T-helper 9 cell (primary cell): Measurements from ENCODE around the gene CD8B.
"Not testable (repeated sequence)": the region's sequence is repeated elsewhere in the genome, so short reads cannot be mapped to it uniquely, and the experiment has no call there.

Experiments used
- DNase-seq: peaks from one replicate; pipeline ENCODE4 v3.0.0-alpha.2; 2020
- total RNA-seq, 2 donors: gene quantifications; one replicate each; lab custom pipeline; 2026; lab: John Stamatoyannopoulos, UW

CD8B gene
- total RNA-seq = 0.63 to 1.2 reads per million in 2 donors

DNA sequence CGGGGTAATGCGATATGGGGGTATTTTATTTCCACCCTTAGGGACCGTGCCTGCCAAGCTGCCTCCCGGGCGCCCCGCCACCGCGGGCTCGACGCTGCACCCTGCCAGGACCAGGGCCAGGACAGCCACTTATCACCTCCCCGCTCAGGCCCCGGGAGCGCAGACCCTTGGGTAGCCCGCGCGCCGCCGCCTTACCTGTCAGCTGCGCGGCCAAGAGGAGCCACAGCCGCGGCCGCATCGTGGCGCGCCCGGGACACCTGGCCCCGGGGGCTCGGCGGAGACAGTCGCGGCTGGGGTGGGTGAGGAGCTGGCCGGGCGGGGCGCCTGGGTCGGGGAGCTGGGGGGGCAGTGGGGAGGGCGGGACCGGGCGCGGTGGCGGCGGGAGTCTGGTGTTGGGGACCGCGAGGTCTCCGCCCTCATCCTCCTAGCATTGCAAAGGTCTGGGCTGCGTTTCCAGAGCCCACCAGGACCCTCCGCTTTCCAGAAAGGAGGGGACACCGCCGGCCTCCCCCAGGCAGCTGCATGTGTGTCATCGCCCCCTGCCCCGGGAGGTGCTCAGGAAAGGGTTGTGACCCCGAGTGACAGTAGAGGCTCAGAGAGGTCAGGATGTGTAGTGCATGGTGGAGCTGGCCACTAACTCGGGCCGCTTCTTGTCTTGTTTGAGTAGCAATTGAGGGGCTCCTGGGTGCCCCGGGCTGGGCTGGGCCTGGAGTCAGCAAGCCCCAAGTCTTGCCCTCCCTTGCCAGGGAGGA, at the start of gene CD8B:
TSS of gene CD8B (minus strand) at position 259 of the 752 bp plus-strand sequence. CDS start at position 238, 21 bp downstream.
- DNase-seq = not testable (repeated sequence)

- not testable (repeated sequence) for DNase-seq
Measured at GRCh38 chr2:86905868-86906267, 44.2 kb upstream of the CD8B start.

GRCh38 chr2:86900687-86901086, 39.0 kb upstream of the CD8B start:
- DNase-seq = not testable (repeated sequence)

- not testable (repeated sequence) for DNase-seq
Measured at GRCh38 chr2:86886026-86886425, 24.3 kb upstream of the CD8B start.

DNA sequence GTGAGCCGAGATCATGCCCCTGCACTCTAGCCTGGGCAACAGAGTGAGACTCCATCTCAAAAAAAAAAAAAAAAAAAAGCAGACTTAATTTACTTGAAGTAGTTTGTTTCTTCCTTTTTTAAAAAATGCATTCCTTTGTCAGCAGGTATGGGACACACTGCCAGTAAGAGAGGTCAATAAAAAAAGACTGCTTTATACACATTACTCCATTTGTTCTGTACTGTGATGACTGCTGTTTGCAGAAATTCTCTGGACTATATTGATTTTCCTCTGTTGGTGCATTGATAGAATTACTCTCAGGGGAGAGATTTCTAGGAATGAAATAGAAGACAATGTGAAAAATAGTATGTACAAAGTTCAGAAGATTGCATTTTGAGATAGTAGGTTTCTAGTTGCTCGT, 21.2 kb upstream of the CD8B start:
- not testable (repeated sequence) for DNase-seq

DNA sequence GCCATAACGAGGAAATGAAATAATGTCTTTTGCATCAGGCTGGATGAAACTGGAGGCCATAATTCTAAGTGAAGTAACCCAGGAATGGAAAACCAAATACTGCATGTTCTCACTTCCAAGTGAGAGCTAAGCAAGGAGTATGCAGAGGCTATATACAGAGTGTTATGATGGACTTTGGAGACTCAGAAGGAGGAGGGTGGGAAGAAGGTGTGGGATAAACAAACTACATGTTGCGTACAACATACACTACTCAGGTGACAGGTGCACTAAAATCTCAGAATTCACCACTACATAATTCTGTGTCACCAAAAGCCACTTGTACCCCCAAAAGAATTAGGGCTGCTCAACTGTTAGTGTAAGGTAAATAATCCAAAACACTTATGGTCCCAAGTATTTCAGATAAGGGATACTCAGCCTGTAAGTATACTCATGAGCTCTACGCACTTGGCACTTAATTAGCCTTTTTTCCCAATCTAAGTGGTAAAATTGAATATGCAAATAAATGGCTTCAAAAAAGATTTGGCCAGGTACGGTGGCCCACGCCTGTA, 20.5 kb upstream of the CD8B start:
- not testable (repeated sequence) for DNase-seq

DNA sequence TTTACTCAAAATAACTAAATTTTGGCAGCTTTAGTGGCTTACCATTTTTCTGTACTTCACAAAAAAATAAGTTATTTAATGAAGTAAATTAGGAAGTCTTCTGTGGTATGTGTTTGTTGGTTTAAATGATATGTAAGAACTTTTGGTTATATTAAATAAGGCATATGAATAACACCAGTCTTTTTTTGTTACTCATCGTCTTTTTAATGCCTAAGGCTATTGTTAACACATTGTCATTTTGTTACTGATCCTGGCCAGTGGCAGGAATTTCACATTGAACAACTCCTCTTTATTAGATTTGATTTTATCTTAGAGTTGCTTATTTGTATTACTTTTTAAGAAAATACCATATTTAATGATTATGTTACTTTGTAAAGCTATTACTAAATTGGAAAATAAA, 17.3 kb upstream of the CD8B start:
- DNase-seq = not testable (repeated sequence)

- not testable (repeated sequence) for DNase-seq
Measured at GRCh38 chr2:86870941-86871340, 9.3 kb upstream of the CD8B start.

DNA sequence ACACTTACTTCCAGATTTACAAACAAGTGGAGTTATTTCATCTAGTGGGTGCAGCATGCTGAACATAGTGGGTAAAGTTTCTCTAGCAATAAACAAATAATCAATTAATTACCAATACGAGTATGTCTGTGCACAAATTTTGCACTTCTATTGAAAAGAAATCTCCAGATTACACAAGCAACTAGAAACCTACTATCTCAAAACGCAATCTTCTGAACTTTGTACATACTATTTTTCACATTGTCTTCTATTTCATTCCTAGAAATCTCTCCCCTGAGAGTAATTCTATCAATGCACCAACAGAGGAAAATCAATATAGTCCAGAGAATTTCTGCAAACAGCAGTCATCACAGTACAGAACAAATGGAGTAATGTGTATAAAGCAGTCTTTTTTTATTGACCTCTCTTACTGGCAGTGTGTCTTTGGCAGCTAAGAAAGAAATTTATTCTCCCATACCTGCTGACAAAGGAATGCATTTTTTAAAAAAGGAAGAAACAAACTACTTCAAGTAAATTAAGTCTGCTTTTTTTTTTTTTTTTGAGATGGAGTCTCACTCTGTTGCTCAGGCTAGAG, 7.3 kb upstream of the CD8B start:
- not testable (repeated sequence) for DNase-seq

GRCh38 chr2:86862380-86862703, 656 bp upstream of the CD8B start:
- DNase-seq = not testable (repeated sequence)

GRCh38 chr2:86861175-86861574, 511 bp downstream of the CD8B start:
- DNase-seq = not testable (repeated sequence)

- DNase-seq = not testable (repeated sequence)
Measured at GRCh38 chr2:86860573-86860972, 1.1 kb downstream of the CD8B start.

DNA sequence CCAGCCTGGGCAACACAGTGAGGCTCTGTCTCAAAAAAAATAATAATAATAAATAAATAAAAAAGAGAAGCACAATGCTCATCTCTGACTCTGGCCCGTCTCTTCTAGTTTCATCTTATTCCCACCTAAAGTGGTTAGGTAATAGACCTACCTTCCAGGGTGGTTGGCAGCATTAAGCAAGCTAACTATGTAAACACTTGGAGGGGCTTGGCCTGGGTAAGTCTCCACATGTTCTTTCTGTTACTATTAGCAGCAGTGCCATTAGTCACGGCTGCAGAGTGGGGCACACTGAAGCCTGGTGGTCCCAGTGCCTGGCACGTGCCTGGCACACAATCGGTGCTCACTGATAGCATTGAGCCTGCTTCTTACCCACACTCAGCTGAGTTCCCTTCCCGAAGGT, 4.0 kb downstream of the CD8B start:
- not testable (repeated sequence) for DNase-seq

DNA sequence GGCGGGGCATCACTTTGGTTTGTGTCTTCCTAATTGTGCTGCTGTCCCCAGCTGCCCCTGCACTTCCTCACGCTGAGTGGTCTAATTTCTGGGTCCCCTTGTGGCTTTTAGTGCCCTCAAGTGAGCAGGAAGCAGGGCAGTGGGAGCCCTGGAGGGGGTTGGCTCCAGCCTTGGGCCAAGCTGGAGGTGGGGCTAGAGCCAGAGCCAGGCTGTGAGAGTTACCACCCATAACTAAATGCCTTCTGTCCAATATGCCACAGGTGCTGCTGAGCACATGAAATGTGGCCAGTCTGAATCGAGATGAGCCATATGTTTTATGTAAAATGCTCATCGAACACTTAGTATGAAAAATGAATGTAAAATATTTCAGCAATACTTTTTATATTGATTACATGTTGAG, 5.2 kb downstream of the CD8B start:
- DNase-seq = not testable (repeated sequence)

GRCh38 chr2:86855981-86856380, 5.7 kb downstream of the CD8B start:
- not testable (repeated sequence) for DNase-seq

DNA sequence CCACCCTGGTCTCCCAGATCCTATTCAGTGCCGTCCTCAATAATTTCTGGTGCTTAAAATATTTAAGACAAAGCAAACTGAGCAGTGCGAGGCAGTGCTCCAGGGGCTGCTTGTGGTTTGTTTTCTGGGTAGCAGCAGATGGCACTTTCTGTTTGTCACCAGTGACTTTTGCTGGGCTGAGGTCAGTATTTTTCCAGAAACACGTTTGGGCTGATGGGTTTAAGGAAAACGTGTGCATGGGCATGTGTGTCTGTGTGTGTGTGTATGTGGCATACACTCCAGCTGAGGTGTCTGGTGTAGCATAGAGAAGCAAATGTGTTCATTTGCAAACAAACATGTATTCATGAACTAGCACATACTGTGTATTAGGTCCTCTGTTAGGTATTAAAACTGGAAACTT, 10.1 kb downstream of the CD8B start:
- DNase-seq = not testable (repeated sequence)

GRCh38 chr2:86842607-86843234, 19.0 kb downstream of the CD8B start:
- DNase-seq = not testable (repeated sequence)

GRCh38 chr2:86841330-86841729, 20.4 kb downstream of the CD8B start:
- DNase-seq = not testable (repeated sequence)

GRCh38 chr2:86839871-86840548, 21.7 kb downstream of the CD8B start:
- not testable (repeated sequence) for DNase-seq

DNA sequence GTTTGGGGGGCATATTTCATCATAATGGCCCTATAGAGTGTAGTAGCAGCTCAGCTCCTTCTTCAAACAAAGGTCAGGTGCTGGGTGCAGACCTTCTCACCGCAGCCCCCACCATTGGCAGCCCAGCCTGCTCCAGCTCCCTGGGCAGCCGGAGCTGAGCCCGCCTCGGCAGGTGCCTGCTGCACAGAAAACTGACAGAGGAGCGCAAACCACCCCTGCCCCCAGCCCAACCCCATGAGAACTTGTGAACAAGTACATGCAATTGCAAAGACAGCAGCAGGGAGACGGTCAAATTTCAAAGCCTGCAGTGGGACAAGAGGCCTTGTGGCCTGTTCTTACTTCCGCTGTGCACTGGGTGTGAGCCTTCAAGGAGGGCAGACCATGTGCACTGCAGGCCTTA, 22.2 kb downstream of the CD8B start:
- DNase-seq = not testable (repeated sequence)

DNA sequence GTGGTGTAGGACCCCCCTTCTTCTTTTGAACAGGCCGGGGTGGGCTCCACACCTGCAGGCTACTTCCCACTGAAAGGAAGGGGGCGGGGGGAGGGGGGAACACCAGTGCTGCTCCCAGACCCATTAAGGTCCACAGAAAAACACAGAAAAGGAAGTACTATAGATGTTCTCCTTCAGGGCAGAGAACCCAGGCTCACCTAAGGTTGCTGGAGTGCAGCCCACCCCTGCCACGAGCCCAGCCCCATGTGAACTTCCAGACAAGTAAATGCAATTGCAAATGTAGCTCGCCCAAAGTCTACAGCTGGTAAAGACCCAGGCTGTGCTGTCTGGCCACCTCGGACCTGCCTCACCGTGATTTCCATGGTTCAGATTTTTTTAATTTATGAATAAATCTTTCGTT, 24.0 kb downstream of the CD8B start:
- not testable (repeated sequence) for DNase-seq

- not testable (repeated sequence) for DNase-seq
Measured at GRCh38 chr2:86836915-86837695, 24.6 kb downstream of the CD8B start.
